OCI-LY7 (cell line): Measurements from ENCODE around the gene C1orf159. TPM values are rescaled to one million over a fixed set of nuclear protein-coding genes. Genes with fewer than 3 reads are reported as not detected.

Experiments used
- BruUV-seq: library from RNA; stranded (reverse); fragments of 400-500 nt; replicated peaks from 2 replicates; lab custom pipeline; 2021; lab: Mats Ljungman, UMichigan
- CTCF ChIA-PET: fragments of 300-600 bp; sonication (Branson Sonifier 250); formaldehyde crosslinking; loops from one replicate; lab custom pipeline; 2022; ENCODE audit warnings: antibody characterized with exemption; ENCODE audit not compliant: unreplicated experiment; lab: Charles Lee
- POLR2A ChIA-PET: fragments of 300-600 bp; sonication (Branson Sonifier 250); formaldehyde crosslinking; loops from one replicate; lab custom pipeline; 2022; ENCODE audit warnings: antibody characterized with exemption; lab: Charles Lee
- DNase-seq: peaks from one replicate; pipeline ENCODE4 v3.0.0-alpha.2; 2015; ENCODE audit warnings: low spot score
- H2AFZ ChIP-seq: fragments of 200-600 bp; sonication (generic), shearing (Covaris generic); 2 replicates; pipeline ENCODE4 v1.6.1; 2014; ENCODE audit warnings: mild to moderate bottlenecking, antibody characterized with exemption, low read length, moderate library complexity
- H3K27ac ChIP-seq: fragments of 200-600 bp; sonication (generic); 2 replicates; pipeline ENCODE4 v1.5.1; 2014; ENCODE audit warnings: mixed run types, low read depth, mild to moderate bottlenecking, moderate library complexity, low read length, inconsistent platforms; ENCODE audit not compliant: poor library complexity, severe bottlenecking
- H3K36me3 ChIP-seq: fragments of 200-600 bp; sonication (generic); 2 replicates; pipeline ENCODE4 v1.6.1; 2014; ENCODE audit warnings: mild to moderate bottlenecking, antibody characterized with exemption, low read length, moderate library complexity, mixed read lengths; ENCODE audit not compliant: insufficient read depth
- H3K4me1 ChIP-seq: fragments of 200-600 bp; sonication (generic); 2 replicates; pipeline ENCODE4 v1.5.1; 2014; ENCODE audit warnings: mild to moderate bottlenecking, low read length; ENCODE audit not compliant: insufficient read depth, poor library complexity, severe bottlenecking
- H3K4me2 ChIP-seq: fragments of 200-600 bp; sonication (generic); 2 replicates; pipeline ENCODE4 v1.6.1; 2014; ENCODE audit warnings: mild to moderate bottlenecking, low read length
- H3K4me3 ChIP-seq: fragments of 200-600 bp; sonication (generic); 2 replicates; pipeline ENCODE4 v1.5.1; 2014; ENCODE audit warnings: mild to moderate bottlenecking, low read depth, low read length; ENCODE audit not compliant: poor library complexity, severe bottlenecking
- H3K79me2 ChIP-seq: fragments of 200-600 bp; sonication (generic); 2 replicates; pipeline ENCODE4 v1.6.1; 2016; ENCODE audit warnings: low read depth, mild to moderate bottlenecking, low read length, moderate library complexity, mixed read lengths; ENCODE audit not compliant: insufficient read depth
- H3K9me2 ChIP-seq: fragments of 200-600 bp; sonication (generic); 2 replicates; pipeline ENCODE4 v1.6.1; 2016; ENCODE audit warnings: mild to moderate bottlenecking, low read length, mixed read lengths; ENCODE audit not compliant: insufficient read depth
- H3K9me3 ChIP-seq: fragments of 200-600 bp; sonication (generic); 2 replicates; pipeline ENCODE4 v1.6.1; 2014; ENCODE audit warnings: mild to moderate bottlenecking, mixed run types, low read length, mixed read lengths
- H4K20me1 ChIP-seq: fragments of 200-600 bp; sonication (generic); 2 replicates; pipeline ENCODE4 v1.6.1; 2014; ENCODE audit warnings: mild to moderate bottlenecking, antibody characterized with exemption, low read length, moderate library complexity, mixed read lengths; ENCODE audit not compliant: insufficient read depth
- EZH2phosphoT487 ChIP-seq: fragments of 200-600 bp; sonication (generic); IDR thresholded peaks from 2 replicates; pipeline ENCODE4 v1.6.1; 2018; ENCODE audit warnings: low read depth, borderline replicate concordance, mild to moderate bottlenecking, mixed run types, antibody characterized with exemption, low read length, moderate library complexity, mixed read lengths
- intact Hi-C: fragments of 100-400 bp; cut with micrococcal nuclease; formaldehyde crosslinking; loops from one replicate; pipeline ENCODE4 v1.10.0; 2022; ENCODE audit not compliant: unreplicated experiment
- total RNA-seq, 2 experiments: library from RNA; depleted of rRNA in 1 of 2; stranded (reverse); fragments of >200 nt in 1 of 2; shearing (Covaris generic) in 1 of 2; gene quantifications; 2 replicates each; pipeline ENCODE4 v1.2.3, GENCODE V29; 2014 to 2022
- TF ChIP-seq, protein P1 (sequence below): fragments of 200-600 bp; sonication (generic); conservative IDR thresholded peaks from 2 replicates; pipeline ENCODE4 v1.5.1; 2014; ENCODE audit warnings: mild to moderate bottlenecking, antibody characterized with exemption, low read length, moderate library complexity, mixed read lengths

C1orf159 gene
- total RNA-seq, 2 experiments from 2014 or later: 24.5 to 27.6 TPM

DNA sequence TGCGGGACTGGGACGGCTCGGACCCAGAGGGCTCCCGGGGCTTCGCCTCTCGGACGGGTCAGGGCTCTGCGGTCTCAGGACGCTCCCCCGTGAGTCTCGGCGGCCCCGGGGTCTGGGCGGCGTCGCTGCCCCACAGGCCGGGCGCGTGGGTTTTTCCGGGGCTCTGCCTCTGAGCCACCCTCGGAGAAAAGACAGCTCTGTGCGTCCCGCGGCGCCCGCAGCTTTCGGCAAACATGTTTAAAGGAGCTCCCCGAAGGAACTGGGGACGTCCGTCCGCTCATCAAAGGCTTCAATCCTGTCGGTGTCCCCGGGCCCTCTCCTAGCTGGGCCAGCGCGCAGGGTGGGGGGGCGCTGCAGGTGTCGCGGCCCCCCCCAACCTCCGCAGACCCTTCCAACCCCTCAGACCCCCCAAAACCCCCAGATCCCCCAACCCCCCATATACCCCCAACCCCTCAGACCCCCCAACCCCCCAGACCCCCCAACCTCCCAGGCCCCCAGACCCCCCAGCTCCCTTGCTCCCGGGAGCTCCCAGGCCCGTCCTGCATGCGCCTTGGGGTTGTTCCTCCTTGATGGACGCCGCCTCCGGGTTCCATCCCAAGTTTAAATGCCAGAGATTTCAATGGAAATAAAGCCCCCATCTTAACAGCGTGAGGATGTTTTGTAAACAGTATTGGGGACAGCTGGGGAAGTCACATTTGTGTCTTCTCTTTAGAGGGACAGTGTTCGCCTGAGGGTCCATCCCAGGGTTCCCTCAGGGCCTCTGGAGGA, 996 bp upstream of the C1orf159 start:
- H3K4me1 ChIP-seq: peaks cover 5% of the 10 kb centered on the region
- no peak overlapping the region for H3K27ac ChIP-seq
- H3K79me2 ChIP-seq: 0 out of 2 replicates have a peak, but pooled peaks cover 4% of the 10 kb centered on the region
- peak overlapping the region; percentile 95 for H3K4me3 ChIP-seq
- TF ChIP-seq, protein P1, sequence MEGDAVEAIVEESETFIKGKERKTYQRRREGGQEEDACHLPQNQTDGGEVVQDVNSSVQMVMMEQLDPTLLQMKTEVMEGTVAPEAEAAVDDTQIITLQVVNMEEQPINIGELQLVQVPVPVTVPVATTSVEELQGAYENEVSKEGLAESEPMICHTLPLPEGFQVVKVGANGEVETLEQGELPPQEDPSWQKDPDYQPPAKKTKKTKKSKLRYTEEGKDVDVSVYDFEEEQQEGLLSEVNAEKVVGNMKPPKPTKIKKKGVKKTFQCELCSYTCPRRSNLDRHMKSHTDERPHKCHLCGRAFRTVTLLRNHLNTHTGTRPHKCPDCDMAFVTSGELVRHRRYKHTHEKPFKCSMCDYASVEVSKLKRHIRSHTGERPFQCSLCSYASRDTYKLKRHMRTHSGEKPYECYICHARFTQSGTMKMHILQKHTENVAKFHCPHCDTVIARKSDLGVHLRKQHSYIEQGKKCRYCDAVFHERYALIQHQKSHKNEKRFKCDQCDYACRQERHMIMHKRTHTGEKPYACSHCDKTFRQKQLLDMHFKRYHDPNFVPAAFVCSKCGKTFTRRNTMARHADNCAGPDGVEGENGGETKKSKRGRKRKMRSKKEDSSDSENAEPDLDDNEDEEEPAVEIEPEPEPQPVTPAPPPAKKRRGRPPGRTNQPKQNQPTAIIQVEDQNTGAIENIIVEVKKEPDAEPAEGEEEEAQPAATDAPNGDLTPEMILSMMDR: no peak
- no peak for TF ChIP-seq EZH2phosphoT487
- H3K36me3 ChIP-seq: peaks cover 16% of the 10 kb centered on the region
- H2AFZ ChIP-seq: peak overlapping the region; percentile 85
- H4K20me1 ChIP-seq: no peaks in the 10 kb centered on the region
- BruUV-seq: no TSS peak
- ChIA-PET POLR2A (no interaction called here), CTCF (interaction anchor here (0.6 kb wide), 1 partner anchor 248 kb away, joined by 3 read pairs; no protein-coding TSS in a partner anchor)
- intact Hi-C loops: loop anchor here (1.0 to 5.0 kb wide), 4 partner anchors 84 to 190 kb away; partner anchors contain the start of genes ACAP3, B3GALT6, PUSL1 and SDF4
- peaks cover 7% of the 10 kb centered on the region; the same call in 1 of the 2 replicates for H3K9me3 ChIP-seq
- no peaks in the 10 kb centered on the region for H3K9me2 ChIP-seq
- DNase-seq: no peak
- peak overlapping the region; percentile 76 for H3K4me2 ChIP-seq

DNA sequence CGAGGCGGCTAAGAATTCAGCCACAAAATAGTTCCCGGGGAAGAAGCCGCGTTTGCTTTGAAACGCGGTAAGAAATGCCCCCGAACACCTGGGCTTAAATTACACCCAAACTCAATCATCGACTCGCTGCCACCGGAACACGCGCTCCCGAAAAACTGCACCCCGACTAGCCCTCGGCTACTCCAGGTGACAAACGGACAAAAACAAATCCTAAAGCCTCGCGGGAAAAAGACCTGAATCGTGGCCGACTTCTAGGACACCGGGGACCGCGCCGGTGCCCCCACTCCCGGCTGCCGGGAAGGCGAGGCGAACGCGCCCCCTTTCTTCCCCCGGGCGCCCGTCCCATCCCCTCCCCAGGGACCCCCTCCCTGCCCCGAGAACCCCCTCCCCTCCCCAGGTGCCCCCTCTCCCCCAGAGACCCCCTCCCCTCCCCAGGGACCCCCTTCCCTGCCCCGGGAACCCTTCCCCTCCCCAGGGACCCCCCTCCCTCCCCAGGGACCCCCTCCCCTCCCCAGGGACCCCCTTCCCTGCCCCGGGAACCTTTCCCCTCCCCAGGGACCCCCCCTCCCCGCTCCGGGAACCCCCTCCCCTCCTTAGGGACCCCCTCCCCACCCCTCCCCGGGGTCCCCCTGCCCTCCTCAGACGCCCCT, 628 bp downstream of the C1orf159 start:
- Histone ChIP-seq H2AFZ (peak overlapping the region; percentile 76; the same call in 1 of the 2 replicates), H3K27ac (no peak overlapping the region), H4K20me1 (no peaks in the 10 kb centered on the region), H3K4me2 (peak overlapping the region; percentile 75), H3K4me1 (peaks cover 5% of the 10 kb centered on the region), H3K4me3 (peak overlapping the region; percentile 95), H3K9me2 (no peaks in the 10 kb centered on the region), H3K9me3 (peaks cover 7% of the 10 kb centered on the region; the same call in 1 of the 2 replicates), H3K79me2 (0 out of 2 replicates have a peak, but pooled peaks cover 4% of the 10 kb centered on the region), H3K36me3 (peaks cover 23% of the 10 kb centered on the region)
- POLR2A ChIA-PET: interaction anchor here (0.5 kb wide), 1 partner anchor 146 kb away, joined by 3 read pairs; no protein-coding TSS in a partner anchor
- intact Hi-C loops: loop anchor here (5.0 kb wide), 1 partner anchor 192 kb away; the partner anchor contains the start of genes ACAP3 and PUSL1
- no peak for DNase-seq
- TF ChIP-seq EZH2phosphoT487: no peak
- TF ChIP-seq, protein P1: no peak
- CTCF ChIA-PET: no interaction called here
- BruUV-seq: no TSS peak
